GM12878 (cell line): ENCODE data around the gene SBF2.

ENCODE experiments used
- CBFB ChIP-seq: IDR thresholded peaks from 2 replicates; pipeline ENCODE4 v1.6.1; 2016; ENCODE audit warnings: antibody characterized with exemption, low read depth
- CEBPB ChIP-seq, 2 experiments: fragments of 150-350 bp in 1 of 2; IDR thresholded peaks; 2 replicates each; pipeline ENCODE4 v1.6.1; 2012 to 2014; ENCODE audit warnings: low read depth in 2 of 2, low read length in 2 of 2, borderline replicate concordance in 1 of 2, inconsistent platforms in 1 of 2
- EP300 ChIP-seq, 2 experiments: fragments of 150-350 bp in 1 of 2; IDR thresholded peaks; 2 replicates each; pipeline ENCODE4 v1.6.1; 2011 to 2012; ENCODE audit warnings: low read depth in 2 of 2, low read length in 2 of 2, borderline replicate concordance in 1 of 2, improper control_type of control experiment in 1 of 2, inconsistent platforms in 1 of 2; ENCODE audit not compliant: control insufficient read depth in 1 of 2
- ESRRA ChIP-seq: IDR thresholded peaks from 2 replicates; pipeline ENCODE4 v1.6.1; 2012; ENCODE audit warnings: mild to moderate bottlenecking, low read length, improper control_type of control experiment
- MXI1 ChIP-seq: fragments of 150-350 bp; IDR thresholded peaks from 2 replicates; pipeline ENCODE4 v1.6.1; 2011; ENCODE audit warnings: low read depth, mild to moderate bottlenecking, inconsistent platforms, low read length, improper control_type of control experiment
- MYC ChIP-seq: IDR thresholded peaks from 2 replicates; pipeline ENCODE4 v1.6.1; 2011; ENCODE audit warnings: mild to moderate bottlenecking, low read length, moderate library complexity, inconsistent platforms; ENCODE audit not compliant: insufficient read depth, insufficient replicate concordance, insufficient read length, severe bottlenecking
- NFIC ChIP-seq: IDR thresholded peaks from 2 replicates; pipeline ENCODE4 v1.6.1; 2012; ENCODE audit warnings: low read depth, mild to moderate bottlenecking, inconsistent platforms, low read length, moderate library complexity
- POLR2A ChIP-seq: IDR thresholded peaks from 2 replicates; pipeline ENCODE4 v1.6.1; 2011; ENCODE audit warnings: low read depth, mild to moderate bottlenecking, low read length
- TCF3 ChIP-seq: IDR thresholded peaks from 2 replicates; pipeline ENCODE4 v1.6.1; 2012; ENCODE audit warnings: low read depth, mild to moderate bottlenecking, low read length, borderline replicate concordance; ENCODE audit not compliant: insufficient read depth
- TF ChIP-seq, protein P1 (sequence below), 3 experiments: IDR thresholded peaks in 2 of 3; conservative IDR thresholded peaks in 1 of 3; 2 replicates each; pipeline ENCODE4 v1.5.1; 2011; ENCODE audit warnings: low read depth in 3 of 3, low read length in 3 of 3, mild to moderate bottlenecking in 3 of 3, control low read depth in 2 of 3, moderate library complexity in 2 of 3, inconsistent platforms in 1 of 3, mixed read lengths in 1 of 3; ENCODE audit not compliant: control insufficient read depth in 2 of 3, insufficient read depth in 1 of 3; ENCODE audit errors: extremely low read depth in 1 of 3
- TF ChIP-seq, protein P2 (sequence below): IDR thresholded peaks from 2 replicates; pipeline ENCODE4 v1.6.1; 2012; ENCODE audit warnings: mild to moderate bottlenecking, low read depth, low read length

DNA sequence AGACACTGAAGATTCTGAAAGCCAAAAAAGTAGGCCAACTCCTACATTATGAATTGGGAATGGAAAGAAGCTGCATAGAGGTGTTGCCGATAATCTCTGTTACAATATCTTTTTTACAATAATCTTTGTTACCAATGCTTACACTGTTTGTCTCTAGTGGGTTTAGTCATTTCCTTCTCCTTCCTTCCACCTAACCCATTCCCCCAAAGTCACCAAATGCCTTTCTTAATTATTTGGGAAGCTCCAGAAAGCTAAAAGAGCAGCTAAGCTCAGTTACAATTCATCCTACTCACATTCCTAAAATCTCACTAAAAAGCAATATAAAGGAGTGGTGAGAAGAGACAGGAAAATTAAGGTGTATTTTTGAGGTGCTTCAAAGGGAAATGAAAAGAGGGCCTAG, 316.5 kb downstream of the SBF2 start:
- no peak for TF ChIP-seq NFIC
- no peak for TF ChIP-seq CEBPB (IDR thresholded peaks at IDR 0.05; ENCODE audit: borderline replicate concordance in 1 of 2, low read depth in 2 of 2, low read length in 2 of 2)
- TF ChIP-seq, protein P1, sequence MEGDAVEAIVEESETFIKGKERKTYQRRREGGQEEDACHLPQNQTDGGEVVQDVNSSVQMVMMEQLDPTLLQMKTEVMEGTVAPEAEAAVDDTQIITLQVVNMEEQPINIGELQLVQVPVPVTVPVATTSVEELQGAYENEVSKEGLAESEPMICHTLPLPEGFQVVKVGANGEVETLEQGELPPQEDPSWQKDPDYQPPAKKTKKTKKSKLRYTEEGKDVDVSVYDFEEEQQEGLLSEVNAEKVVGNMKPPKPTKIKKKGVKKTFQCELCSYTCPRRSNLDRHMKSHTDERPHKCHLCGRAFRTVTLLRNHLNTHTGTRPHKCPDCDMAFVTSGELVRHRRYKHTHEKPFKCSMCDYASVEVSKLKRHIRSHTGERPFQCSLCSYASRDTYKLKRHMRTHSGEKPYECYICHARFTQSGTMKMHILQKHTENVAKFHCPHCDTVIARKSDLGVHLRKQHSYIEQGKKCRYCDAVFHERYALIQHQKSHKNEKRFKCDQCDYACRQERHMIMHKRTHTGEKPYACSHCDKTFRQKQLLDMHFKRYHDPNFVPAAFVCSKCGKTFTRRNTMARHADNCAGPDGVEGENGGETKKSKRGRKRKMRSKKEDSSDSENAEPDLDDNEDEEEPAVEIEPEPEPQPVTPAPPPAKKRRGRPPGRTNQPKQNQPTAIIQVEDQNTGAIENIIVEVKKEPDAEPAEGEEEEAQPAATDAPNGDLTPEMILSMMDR (IDR thresholded peaks at IDR 0.05 in 2 of 3, conservative IDR thresholded peaks at IDR 0.05 in 1 of 3; ENCODE audit: control insufficient read depth in 2 of 3, extremely low read depth in 1 of 3, insufficient read depth in 1 of 3, low read depth in 3 of 3, low read length in 3 of 3): no peak
- TF ChIP-seq EP300 (IDR thresholded peaks at IDR 0.05; ENCODE audit: borderline replicate concordance in 1 of 2, control insufficient read depth in 1 of 2, low read depth in 2 of 2, low read length in 2 of 2): no peak
- no peak for TF ChIP-seq CBFB
- TF ChIP-seq POLR2A: no peak
- no peak for TF ChIP-seq MXI1
- TF ChIP-seq ESRRA: no peak
- no peak for TF ChIP-seq TCF3
- no peak for TF ChIP-seq MYC
- TF ChIP-seq, protein P2, sequence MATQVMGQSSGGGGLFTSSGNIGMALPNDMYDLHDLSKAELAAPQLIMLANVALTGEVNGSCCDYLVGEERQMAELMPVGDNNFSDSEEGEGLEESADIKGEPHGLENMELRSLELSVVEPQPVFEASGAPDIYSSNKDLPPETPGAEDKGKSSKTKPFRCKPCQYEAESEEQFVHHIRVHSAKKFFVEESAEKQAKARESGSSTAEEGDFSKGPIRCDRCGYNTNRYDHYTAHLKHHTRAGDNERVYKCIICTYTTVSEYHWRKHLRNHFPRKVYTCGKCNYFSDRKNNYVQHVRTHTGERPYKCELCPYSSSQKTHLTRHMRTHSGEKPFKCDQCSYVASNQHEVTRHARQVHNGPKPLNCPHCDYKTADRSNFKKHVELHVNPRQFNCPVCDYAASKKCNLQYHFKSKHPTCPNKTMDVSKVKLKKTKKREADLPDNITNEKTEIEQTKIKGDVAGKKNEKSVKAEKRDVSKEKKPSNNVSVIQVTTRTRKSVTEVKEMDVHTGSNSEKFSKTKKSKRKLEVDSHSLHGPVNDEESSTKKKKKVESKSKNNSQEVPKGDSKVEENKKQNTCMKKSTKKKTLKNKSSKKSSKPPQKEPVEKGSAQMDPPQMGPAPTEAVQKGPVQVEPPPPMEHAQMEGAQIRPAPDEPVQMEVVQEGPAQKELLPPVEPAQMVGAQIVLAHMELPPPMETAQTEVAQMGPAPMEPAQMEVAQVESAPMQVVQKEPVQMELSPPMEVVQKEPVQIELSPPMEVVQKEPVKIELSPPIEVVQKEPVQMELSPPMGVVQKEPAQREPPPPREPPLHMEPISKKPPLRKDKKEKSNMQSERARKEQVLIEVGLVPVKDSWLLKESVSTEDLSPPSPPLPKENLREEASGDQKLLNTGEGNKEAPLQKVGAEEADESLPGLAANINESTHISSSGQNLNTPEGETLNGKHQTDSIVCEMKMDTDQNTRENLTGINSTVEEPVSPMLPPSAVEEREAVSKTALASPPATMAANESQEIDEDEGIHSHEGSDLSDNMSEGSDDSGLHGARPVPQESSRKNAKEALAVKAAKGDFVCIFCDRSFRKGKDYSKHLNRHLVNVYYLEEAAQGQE: no peak
